ENCODE measurements around the gene HSPA9.

HSPA9 gene

GRCh38 chr5:138615461-138615860 lies 40.3 kb upstream of the HSPA9 start:
- Histone ChIP-seq H3K4me3 (ENCODE audit: low read depth in 1 of 2, low read length in 1 of 2) (no peak overlapping the region), H3K27me3 (peaks cover 29% of the 10 kb centered on the region), H3K9me3 (no peaks in the 10 kb centered on the region), H3K27ac (no peak overlapping the region), H3K36me3 (no peaks in the 10 kb centered on the region), H3K4me1 (ENCODE audit: control insufficient read depth in 1 of 2, insufficient read depth in 1 of 2, low read depth in 1 of 2, low read length in 1 of 2) (peaks cover 9 to 11% of the 10 kb centered on the region in 2 experiments)
- TF ChIP-seq CTCF (IDR thresholded peaks at IDR 0.05) = no peak

- peaks cover 45% of the 10 kb centered on the region for H3K27me3 ChIP-seq
- H3K4me3 ChIP-seq (ENCODE audit: low read depth in 1 of 2, low read length in 1 of 2) = no peak overlapping the region
- no peaks in the 10 kb centered on the region for H3K36me3 ChIP-seq
- TF ChIP-seq CTCF (IDR thresholded peaks at IDR 0.05) = no peak
- H3K9me3 ChIP-seq = no peaks in the 10 kb centered on the region
- H3K27ac ChIP-seq = no peak overlapping the region
- H3K4me1 ChIP-seq (ENCODE audit: control insufficient read depth in 1 of 2, insufficient read depth in 1 of 2, low read depth in 1 of 2, low read length in 1 of 2) = peaks cover 9 to 11% of the 10 kb centered on the region in 2 experiments
Measured at GRCh38 chr5:138611678-138612218, 36.5 kb upstream of the HSPA9 start.

- TF ChIP-seq CTCF (IDR thresholded peaks at IDR 0.05) = no peak
- no peak overlapping the region for H3K4me3 ChIP-seq (ENCODE audit: low read depth in 1 of 2, low read length in 1 of 2)
- no peaks in the 10 kb centered on the region for H3K36me3 ChIP-seq
- H3K27ac ChIP-seq = no peak overlapping the region
- no peaks in the 10 kb centered on the region for H3K9me3 ChIP-seq
- H3K4me1 ChIP-seq (ENCODE audit: control insufficient read depth in 1 of 2, insufficient read depth in 1 of 2, low read depth in 1 of 2, low read length in 1 of 2) = peaks cover 9 to 11% of the 10 kb centered on the region in 2 experiments
- H3K27me3 ChIP-seq = peaks cover 45% of the 10 kb centered on the region
Measured at GRCh38 chr5:138610918-138611677, 35.9 kb upstream of the HSPA9 start.

- H3K4me1 ChIP-seq (ENCODE audit: control insufficient read depth in 1 of 2, insufficient read depth in 1 of 2, low read depth in 1 of 2, low read length in 1 of 2) = peaks cover 9 to 11% of the 10 kb centered on the region in 2 experiments
- no peaks in the 10 kb centered on the region for H3K9me3 ChIP-seq
- H3K27me3 ChIP-seq = peaks cover 45% of the 10 kb centered on the region
- no peak overlapping the region for H3K27ac ChIP-seq
- TF ChIP-seq CTCF (IDR thresholded peaks at IDR 0.05) = no peak
- no peaks in the 10 kb centered on the region for H3K36me3 ChIP-seq
- no peak overlapping the region for H3K4me3 ChIP-seq (ENCODE audit: low read depth in 1 of 2, low read length in 1 of 2)
Measured at GRCh38 chr5:138610415-138610917, 35.3 kb upstream of the HSPA9 start.

GRCh38 chr5:138606378-138607064 lies 31.3 kb upstream of the HSPA9 start:
- Histone ChIP-seq H3K36me3 (no peaks in the 10 kb centered on the region), H3K4me3 (ENCODE audit: low read depth in 1 of 2, low read length in 1 of 2) (no peak overlapping the region), H3K4me1 (ENCODE audit: control insufficient read depth in 1 of 2, insufficient read depth in 1 of 2, low read depth in 1 of 2, low read length in 1 of 2) (peaks cover 5 to 6% of the 10 kb centered on the region in 2 experiments), H3K27me3 (peaks cover 29% of the 10 kb centered on the region), H3K27ac (no peak overlapping the region), H3K9me3 (no peaks in the 10 kb centered on the region)
- no peak for TF ChIP-seq CTCF (IDR thresholded peaks at IDR 0.05)

Data from neutrophil (primary cell).